Measurements from ENCODE around the gene AGMO.

The AGMO gene

GRCh38 chr7:15199482-15199881 is 362.3 kb downstream of the AGMO start:
- DNase-seq: peak; percentile 8

DNA sequence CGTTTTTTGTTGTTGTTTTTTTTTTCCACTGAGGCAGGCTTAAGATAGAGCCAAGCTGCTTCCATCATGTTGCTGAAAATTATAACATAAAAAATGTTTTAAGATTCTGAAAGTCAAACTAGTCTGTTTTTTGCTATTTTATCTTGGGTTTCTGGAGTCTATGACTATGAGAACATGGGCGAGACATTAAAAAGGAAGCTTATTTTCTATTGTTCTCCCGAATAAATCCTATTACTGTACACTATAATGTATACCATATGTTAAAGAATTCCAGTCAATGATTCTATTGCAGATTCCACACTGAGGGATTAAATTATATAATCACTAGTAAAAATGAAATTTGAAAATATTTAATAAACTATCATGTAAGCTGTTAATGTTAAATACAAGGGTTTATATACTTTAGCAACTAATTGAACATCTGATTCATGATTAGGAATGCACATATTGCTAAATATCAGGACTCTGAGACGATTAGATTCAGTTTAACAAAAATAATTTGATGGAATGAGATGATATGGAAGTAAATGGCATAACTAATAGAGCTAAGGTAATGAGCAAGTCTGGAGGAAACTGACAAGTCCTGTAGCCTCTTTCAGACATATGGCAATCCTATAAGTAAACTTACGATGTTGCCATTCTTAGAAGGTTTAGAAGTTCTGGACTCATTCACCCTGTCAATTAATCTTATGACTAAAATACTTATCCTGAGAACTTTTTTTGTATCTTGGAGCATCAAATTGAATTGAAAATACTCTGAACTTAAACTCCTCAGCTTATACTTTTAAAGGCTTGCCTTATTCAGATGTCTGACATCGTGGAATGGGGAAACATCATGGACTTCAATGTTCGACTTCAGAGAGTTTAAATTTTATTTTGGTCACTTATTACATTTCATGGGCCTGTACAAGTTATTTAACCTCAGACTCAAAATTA is 364.5 kb downstream of the AGMO start:
- DNase-seq: no peak

- DNase-seq: no peak
Observed at GRCh38 chr7:15178065-15178464, 383.8 kb downstream of the AGMO start.

- DNase-seq: no peak
Observed at GRCh38 chr7:15176089-15176488, 385.7 kb downstream of the AGMO start.

DNA sequence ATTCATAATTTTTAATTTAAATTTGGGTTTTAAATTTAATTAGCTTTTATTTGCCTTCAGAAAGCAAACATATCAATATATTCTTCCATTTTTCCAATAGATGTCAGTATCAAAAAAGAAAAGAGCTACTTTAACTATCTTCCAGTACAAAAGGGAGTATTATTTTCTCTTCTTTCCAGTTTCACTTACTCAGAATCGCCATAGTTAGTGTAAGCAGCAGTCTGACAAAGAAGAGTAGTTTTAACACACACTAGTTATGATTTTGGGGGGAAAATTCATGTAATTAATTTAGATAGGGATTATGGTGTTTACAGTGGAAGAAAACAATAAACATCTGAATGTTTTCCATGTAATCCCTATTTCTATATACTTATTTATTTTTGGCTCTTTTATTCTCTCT is 386.7 kb downstream of the AGMO start:
- DNase-seq: no peak

DNA sequence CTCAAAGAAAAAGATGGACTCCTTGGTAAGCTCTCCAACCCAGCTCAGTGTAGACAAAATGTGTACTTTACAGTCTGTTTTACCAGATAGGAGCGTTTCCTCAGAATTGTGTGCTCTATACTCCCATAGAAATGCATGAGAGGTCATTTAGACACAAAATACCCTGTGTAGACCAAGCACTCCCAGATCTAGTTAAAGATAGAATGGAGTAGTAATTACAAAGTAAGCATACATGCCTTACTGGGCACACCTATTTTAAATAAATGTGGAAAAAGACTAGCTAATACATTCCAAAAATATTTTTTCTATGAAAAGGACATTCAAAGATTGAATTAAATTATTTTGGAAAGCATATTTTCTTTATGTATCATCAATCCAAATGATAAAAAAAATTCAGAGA is 387.3 kb downstream of the AGMO start:
- DNase-seq: no peak

GRCh38 chr7:15168489-15168888 is 393.3 kb downstream of the AGMO start:
- DNase-seq: peak; percentile 1

- no peak for DNase-seq
Observed at GRCh38 chr7:15167912-15168311, 393.9 kb downstream of the AGMO start.

DNA sequence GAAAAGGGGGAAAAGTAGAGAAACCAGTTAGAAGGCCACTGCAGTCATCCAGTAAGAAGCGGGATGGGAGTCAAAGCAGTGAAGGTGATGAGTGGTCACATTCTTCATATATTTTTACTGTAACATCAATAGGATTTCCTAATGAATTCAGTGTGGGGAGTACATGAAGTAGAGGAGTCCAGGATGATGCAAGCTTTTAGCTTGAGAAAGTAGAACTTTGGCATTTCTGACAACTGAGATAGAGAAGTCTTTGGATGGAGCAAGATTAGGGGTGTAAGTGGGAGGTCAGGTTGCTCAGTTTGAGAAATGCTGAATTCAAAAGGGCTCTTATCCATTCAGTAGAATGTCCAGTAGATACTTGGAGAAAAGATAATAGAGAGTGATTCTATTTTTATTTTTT is 395.2 kb downstream of the AGMO start:
- DNase-seq: no peak

DNA sequence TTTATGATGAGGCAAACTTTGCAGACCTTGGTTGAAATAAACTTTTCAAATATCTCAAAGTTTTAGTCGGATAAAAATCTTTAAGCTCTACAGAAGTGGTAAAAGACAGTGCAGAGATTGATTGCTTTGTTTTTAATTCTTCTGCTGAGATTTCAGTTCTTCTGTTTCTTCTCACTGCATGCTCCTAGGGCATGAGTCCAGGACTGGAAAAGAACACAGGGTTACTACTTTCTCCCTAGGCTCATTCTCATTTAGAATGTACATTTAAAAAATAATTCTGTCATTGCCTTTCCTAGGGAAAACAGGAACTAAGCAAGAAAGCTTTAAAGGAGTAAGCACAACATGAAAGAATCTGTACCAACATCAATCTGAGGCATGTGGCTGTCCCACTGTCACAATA is 402.6 kb downstream of the AGMO start:
- DNase-seq: no peak

DNA sequence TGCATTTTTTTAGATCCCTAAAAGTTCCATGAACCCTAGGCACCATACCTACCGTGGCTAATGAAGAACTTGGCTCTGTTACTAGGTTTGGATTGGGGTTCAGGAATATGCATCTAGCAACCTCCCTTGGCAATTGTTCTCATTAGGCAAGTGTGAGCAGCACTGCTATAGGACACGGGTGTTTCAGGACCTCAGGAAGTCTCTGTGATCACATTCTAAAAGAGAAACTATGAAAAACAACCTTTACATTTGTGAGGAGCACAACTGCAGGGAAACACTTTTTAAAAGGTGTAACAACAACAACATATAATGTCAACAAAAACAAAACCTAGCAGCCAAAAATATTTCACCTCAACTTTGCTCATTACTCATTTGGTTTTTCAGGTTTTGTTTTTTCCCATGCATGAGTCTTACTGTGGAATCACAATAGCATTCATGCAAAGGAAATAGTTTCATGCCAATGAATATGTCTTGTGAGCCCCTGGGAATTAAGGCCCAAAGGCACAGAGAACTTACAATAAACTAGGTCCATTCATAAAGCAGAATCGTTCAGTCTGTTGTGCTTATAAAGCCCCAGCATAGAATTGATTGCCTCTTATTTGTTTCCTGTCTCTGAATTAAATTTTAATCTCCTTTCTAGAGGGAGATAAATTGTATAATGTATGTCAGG is 403.5 kb downstream of the AGMO start:
- no peak for DNase-seq
